Left lung (tissue), 10 donors: ENCODE results near the gene NPDC1. TPM values are rescaled to one million over a fixed set of nuclear protein-coding genes. Genes with fewer than 3 reads are reported as not detected.

Experiments used
- ATAC-seq: fragments of 200-7000 bp; cut with Tn5 transposase; one replicate; pipeline ENCODE4 v1.9.1; 2020; ENCODE audit warnings: moderate library complexity
- DNase-seq, 4 donors: peaks; one replicate each; pipeline ENCODE4 v3.0.0-alpha.2; 2013 to 2020
- H3K27ac ChIP-seq, 2 donors: fragments of 200-600 bp; sonication (generic) in 1 of 2; one replicate each; pipeline versions ENCODE4 v1.5.0 to v1.8.0; 2020 to 2021
- H3K27me3 ChIP-seq, 2 donors: fragments of 200-600 bp; sonication (generic) in 1 of 2; one replicate each; pipeline versions ENCODE4 v1.5.0 to v1.8.0; 2020 to 2021
- H3K36me3 ChIP-seq, 2 donors: fragments of 200-600 bp; sonication (generic) in 1 of 2; one replicate each; pipeline versions ENCODE4 v1.5.0 to v1.8.0; 2020 to 2021
- H3K4me1 ChIP-seq, 2 donors: fragments of 200-600 bp; one replicate each; pipeline ENCODE4 v1.8.0; 2021
- H3K4me3 ChIP-seq, 2 donors: fragments of 200-600 bp; sonication (generic) in 1 of 2; one replicate each; pipeline versions ENCODE4 v1.5.0 to v1.8.0; 2020 to 2021; ENCODE audit warnings: mild to moderate bottlenecking in 1 of 2
- H3K9me3 ChIP-seq, 2 donors: fragments of 200-600 bp; sonication (generic) in 1 of 2; one replicate each; pipeline versions ENCODE4 v1.5.0 to v1.8.0; 2020 to 2021
- intact Hi-C, 2 donors: fragments of 100-400 bp; cut with DNase I; formaldehyde crosslinking; loops; one replicate each; pipeline versions ENCODE4 v1.11.2 to v1.14.2; 2022
- polyA plus RNA-seq, 6 donors: library from polyadenylated mRNA; unstranded; fragments of 120-200 nt; gene quantifications; one replicate each; pipeline ENCODE4 v1.2.1, GENCODE V29; 2013; ENCODE audit not compliant: insufficient read length in 6 of 6
- total RNA-seq, 2 donors: library from RNA; stranded (reverse); fragmentation: NEBNext Ultra II Directional; extraction: Animal tissue kit (Norgen Biotek cat#: 25700); gene quantifications; one replicate each; pipeline ENCODE4 v1.2.1, GENCODE V29; 2021
- TF ChIP-seq, protein P1 (sequence below), 2 donors: fragments of 200-600 bp; sonication (generic) in 1 of 2; IDR thresholded peaks; one replicate each; pipeline versions ENCODE4 v1.5.0 to v1.8.0; 2021; ENCODE audit warnings: antibody characterized with exemption in 2 of 2
- donor health status: DM: no; HTN: yes; CAD: no.
- donor health status: DM: no; HTN: no; CAD: no.

NPDC1 gene
- total and polyA plus RNA-seq, 8 donors, result 24.4 to 105 (median 31.7) TPM

DNA sequence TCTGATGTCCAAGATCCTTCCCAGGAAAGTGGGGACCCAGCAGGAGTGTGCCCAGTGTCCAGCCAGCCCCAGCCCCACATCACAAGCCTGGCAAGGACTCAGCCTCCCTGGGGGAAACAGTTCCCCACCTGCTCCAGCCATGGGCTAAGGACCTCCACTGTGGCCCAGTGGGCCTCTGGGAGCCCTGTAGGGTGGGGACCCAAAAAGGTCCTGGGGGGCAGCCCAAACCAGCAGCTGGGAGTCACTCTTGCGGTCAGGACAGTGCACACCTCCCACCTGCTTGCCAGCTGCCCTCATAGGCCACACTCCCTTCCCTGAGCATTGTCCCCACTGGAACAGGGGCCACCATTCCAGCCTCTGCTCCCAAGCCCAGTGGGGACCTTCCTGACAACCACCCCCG, 19.6 kb downstream of the NPDC1 start:
- H3K4me3 ChIP-seq, result no peak overlapping the region
- no peaks in the 10 kb centered on the region for H3K27me3 ChIP-seq
- TF ChIP-seq, protein P1, sequence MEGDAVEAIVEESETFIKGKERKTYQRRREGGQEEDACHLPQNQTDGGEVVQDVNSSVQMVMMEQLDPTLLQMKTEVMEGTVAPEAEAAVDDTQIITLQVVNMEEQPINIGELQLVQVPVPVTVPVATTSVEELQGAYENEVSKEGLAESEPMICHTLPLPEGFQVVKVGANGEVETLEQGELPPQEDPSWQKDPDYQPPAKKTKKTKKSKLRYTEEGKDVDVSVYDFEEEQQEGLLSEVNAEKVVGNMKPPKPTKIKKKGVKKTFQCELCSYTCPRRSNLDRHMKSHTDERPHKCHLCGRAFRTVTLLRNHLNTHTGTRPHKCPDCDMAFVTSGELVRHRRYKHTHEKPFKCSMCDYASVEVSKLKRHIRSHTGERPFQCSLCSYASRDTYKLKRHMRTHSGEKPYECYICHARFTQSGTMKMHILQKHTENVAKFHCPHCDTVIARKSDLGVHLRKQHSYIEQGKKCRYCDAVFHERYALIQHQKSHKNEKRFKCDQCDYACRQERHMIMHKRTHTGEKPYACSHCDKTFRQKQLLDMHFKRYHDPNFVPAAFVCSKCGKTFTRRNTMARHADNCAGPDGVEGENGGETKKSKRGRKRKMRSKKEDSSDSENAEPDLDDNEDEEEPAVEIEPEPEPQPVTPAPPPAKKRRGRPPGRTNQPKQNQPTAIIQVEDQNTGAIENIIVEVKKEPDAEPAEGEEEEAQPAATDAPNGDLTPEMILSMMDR (IDR thresholded peaks at IDR 0.05), result no peak
- intact Hi-C loops, result no loop called here
- ATAC-seq, result no peak
- no peaks in the 10 kb centered on the region for H3K9me3 ChIP-seq
- no peak overlapping the region for H3K27ac ChIP-seq
- H3K4me1 ChIP-seq, result peaks cover 11 to 40% of the 10 kb centered on the region in 2 donors
- peaks cover 0 to 1% of the 10 kb centered on the region in 2 donors for H3K36me3 ChIP-seq
- no peak for DNase-seq

DNA sequence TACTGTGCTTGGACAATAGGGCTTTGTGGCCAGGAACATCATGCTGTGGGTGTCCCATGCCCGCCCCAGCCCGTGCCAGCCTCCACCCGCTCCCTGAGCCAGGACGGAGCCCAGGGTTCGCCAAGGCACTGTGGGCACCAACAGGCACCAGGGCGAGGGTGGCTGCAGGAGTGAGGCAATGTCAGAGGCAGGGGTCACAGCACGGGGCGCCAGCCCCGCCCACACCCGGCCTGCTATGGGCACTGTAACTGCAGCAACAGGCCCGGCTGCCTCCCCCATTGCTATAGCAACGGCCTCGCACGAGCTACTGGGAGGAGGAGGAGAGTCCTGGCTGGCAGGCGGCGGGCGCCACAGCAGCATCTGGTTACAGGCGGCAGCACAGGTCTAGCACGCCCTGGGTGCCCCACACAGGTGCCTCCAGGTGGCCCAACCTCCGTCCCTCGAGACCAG, 20.4 kb downstream of the NPDC1 start:
- H3K27me3 ChIP-seq, result no peaks in the 10 kb centered on the region
- H3K4me1 ChIP-seq, result peaks cover 9 to 32% of the 10 kb centered on the region in 2 donors
- no peak overlapping the region for H3K4me3 ChIP-seq
- H3K9me3 ChIP-seq, result no peaks in the 10 kb centered on the region
- no peak overlapping the region for H3K27ac ChIP-seq
- TF ChIP-seq, protein P1 (IDR thresholded peaks at IDR 0.05), result no peak
- intact Hi-C loops, result no loop called here
- peaks cover 0 to 10% of the 10 kb centered on the region in 2 donors for H3K36me3 ChIP-seq
- DNase-seq, result peak in 1 of 4 donors; percentile 54
- no peak for ATAC-seq

DNA sequence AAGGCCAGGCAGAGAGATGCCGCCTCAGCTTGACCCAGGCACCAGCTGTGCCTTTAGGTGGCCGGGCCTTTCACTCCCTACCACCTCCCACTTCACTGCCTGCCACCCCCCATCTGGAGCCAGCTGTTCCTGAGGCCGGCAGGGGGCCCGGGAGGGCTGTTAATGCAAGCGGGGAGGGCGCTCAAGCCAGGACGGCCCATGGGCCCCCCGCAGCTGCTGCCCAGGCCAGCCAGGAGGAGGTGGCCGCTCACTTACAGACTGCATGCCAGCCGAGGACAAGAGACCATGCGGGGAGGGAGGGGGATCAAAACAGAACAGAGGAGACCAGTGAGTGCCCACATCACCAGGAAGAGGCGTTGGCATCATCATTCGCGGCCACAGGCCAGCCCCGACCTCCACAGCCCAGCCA, 22.4 kb downstream of the NPDC1 start:
- Histone ChIP-seq H3K4me1 (peaks cover 2 to 13% of the 10 kb centered on the region in 2 donors), H3K27me3 (no peaks in the 10 kb centered on the region), H3K4me3 (no peak overlapping the region), H3K36me3 (peaks cover 0 to 15% of the 10 kb centered on the region in 2 donors), H3K27ac (no peak overlapping the region), H3K9me3 (no peaks in the 10 kb centered on the region)
- intact Hi-C loops, result no loop called here
- TF ChIP-seq, protein P1 (IDR thresholded peaks at IDR 0.05), result no peak
- DNase-seq, result no peak
- ATAC-seq, result no peak

DNA sequence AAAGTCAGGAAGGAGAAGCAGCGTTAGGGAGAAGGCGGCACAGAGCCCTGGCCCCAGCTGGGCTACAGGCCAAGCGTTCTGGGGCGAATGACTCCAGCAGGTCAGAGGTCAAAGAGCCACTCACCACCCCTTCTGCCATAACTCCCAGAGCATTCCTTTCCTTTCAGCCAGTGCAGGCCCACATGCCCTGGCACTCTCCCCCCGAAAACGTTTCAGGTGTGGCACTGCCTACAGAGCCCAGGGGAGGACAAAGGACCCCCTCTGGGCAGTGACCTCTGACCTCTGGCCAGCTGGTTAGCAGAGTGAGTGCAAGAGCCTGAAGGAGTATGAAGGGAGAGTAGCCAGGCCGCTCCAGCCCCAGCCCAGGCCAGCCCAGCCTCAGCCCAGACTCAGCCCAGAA, 22.8 kb downstream of the NPDC1 start:
- Histone ChIP-seq H3K9me3 (no peaks in the 10 kb centered on the region), H3K27me3 (no peaks in the 10 kb centered on the region), H3K4me1 (peaks cover 0 to 10% of the 10 kb centered on the region in 2 donors), H3K36me3 (peaks cover 0 to 15% of the 10 kb centered on the region in 2 donors), H3K27ac (no peak overlapping the region), H3K4me3 (no peak overlapping the region)
- DNase-seq, result no peak
- TF ChIP-seq, protein P1 (IDR thresholded peaks at IDR 0.05), result no peak
- ATAC-seq, result no peak
- intact Hi-C loops, result no loop called here

DNA sequence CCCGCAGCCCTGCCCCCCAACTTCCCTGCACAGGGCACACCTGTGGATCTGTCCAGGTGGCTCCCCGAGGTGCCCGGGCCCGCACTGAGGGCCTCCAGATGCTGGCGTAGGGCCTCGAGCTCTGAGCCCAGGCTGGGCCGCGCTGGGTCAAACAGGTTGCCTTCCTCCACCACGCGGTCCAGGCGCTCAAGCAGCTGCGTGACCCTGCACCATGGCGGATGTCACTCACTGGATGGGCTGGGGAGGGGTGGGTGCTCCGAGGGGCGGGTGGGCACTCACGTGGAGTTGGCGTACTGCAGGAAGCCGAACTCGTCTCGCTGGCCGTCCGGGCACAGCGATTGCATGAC, 23.3 kb downstream of the NPDC1 start:
- Histone ChIP-seq H3K9me3 (no peaks in the 10 kb centered on the region), H3K27ac (no peak overlapping the region), H3K36me3 (peaks cover 0 to 20% of the 10 kb centered on the region in 2 donors), H3K4me1 (peaks cover 0 to 9% of the 10 kb centered on the region in 2 donors), H3K4me3 (no peak overlapping the region), H3K27me3 (no peaks in the 10 kb centered on the region)
- ATAC-seq (no peak), DNase-seq (no peak)
- intact Hi-C loops, result no loop called here
- TF ChIP-seq, protein P1 (IDR thresholded peaks at IDR 0.05), result no peak
